ENCODE results near the gene PRKAR2A.

The PRKAR2A gene

DNA sequence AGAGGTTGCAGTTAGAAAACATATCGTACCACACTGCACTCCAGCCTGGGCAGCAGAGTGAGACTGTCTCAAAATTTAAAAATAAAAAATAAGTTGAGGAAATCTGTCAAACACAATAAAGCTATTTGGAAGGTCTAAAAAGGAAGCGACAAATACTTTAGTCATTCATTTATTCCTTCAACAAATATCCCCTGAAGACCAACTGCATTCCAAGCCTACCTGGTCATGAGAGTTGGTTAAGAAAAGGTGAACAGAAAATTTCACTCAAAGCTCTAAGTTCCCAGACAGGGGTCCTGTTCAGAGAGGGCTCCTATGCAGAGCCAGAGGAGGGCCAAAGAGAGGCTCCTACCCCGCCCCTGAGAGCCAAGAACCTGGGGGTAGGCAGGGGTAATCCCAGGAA is 15.4 kb upstream of the PRKAR2A start:
- H3K4me3 ChIP-seq (ENCODE audit: low read depth, low read length) = no peak overlapping the region
- no peak for DNase-seq (ENCODE audit: low read depth)
- TF ChIP-seq POLR2A (IDR thresholded peaks at IDR 0.05; ENCODE audit: extremely low read depth, insufficient read length) = no peak
- no peak for TF ChIP-seq MYC (IDR thresholded peaks at IDR 0.05; ENCODE audit: low read depth, low read length)
- TF ChIP-seq MAX (IDR thresholded peaks at IDR 0.05; ENCODE audit: low read depth, low read length) = no peak
- TF ChIP-seq CTCF (IDR thresholded peaks at IDR 0.05; ENCODE audit: low read depth, low read length) = no peak

DNA sequence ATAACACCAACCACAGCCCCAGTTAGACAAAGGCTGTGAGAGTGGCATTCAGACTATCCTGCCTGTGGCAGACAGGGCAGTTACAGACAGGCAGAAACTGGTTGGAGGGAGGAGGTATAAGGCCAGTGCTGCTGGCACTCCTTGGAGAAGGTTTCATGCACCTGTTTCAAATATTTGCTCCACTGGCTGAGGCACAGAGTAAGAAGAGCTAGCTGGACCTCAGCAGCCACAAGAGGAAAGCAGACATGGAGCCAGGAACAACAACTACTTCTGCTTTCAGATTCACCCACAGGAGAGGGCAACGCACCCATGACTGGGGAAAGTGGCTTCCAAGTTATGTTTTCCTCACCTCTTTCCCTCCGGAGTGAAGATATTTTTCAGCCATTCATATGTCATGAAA is 11.5 kb upstream of the PRKAR2A start:
- DNase-seq (ENCODE audit: low read depth) = no peak
- no peak overlapping the region for H3K4me3 ChIP-seq (ENCODE audit: low read depth, low read length)
- TF ChIP-seq POLR2A (IDR thresholded peaks at IDR 0.05; ENCODE audit: extremely low read depth, insufficient read length) = no peak
- TF ChIP-seq CTCF (IDR thresholded peaks at IDR 0.05; ENCODE audit: low read depth, low read length) = no peak
- TF ChIP-seq MYC (IDR thresholded peaks at IDR 0.05; ENCODE audit: low read depth, low read length) = no peak
- TF ChIP-seq MAX (IDR thresholded peaks at IDR 0.05; ENCODE audit: low read depth, low read length) = no peak

GRCh38 chr3:48858709-48859108 is 11.0 kb upstream of the PRKAR2A start:
- H3K4me3 ChIP-seq (ENCODE audit: low read depth, low read length) = no peak overlapping the region
- DNase-seq (ENCODE audit: low read depth) = no peak
- TF ChIP-seq CTCF (IDR thresholded peaks at IDR 0.05; ENCODE audit: low read depth, low read length) = no peak
- TF ChIP-seq POLR2A (IDR thresholded peaks at IDR 0.05; ENCODE audit: extremely low read depth, insufficient read length) = no peak
- TF ChIP-seq MYC (IDR thresholded peaks at IDR 0.05; ENCODE audit: low read depth, low read length) = no peak
- no peak for TF ChIP-seq MAX (IDR thresholded peaks at IDR 0.05; ENCODE audit: low read depth, low read length)

DNA sequence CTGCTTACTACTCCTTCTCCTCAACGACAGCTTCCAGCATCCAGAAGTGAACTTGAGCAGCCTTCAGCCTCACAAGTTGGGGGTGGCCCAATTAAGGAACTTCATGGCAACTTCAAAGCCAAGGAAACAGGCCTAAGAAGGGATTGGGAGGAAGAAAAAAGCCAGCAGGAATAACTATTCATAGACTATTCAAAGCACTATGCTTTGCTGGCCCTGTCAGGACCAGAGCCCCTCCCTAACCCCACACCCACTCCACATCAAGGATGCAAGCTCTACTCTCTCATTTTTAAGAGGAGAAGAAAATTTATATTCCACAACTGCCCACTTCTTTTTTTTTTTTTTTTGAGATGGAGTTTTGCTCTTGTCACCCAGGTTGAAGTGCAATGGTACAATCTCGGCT is 10.0 kb upstream of the PRKAR2A start:
- no peak for TF ChIP-seq MAX (IDR thresholded peaks at IDR 0.05; ENCODE audit: low read depth, low read length)
- TF ChIP-seq MYC (IDR thresholded peaks at IDR 0.05; ENCODE audit: low read depth, low read length) = no peak
- no peak for TF ChIP-seq CTCF (IDR thresholded peaks at IDR 0.05; ENCODE audit: low read depth, low read length)
- no peak for TF ChIP-seq POLR2A (IDR thresholded peaks at IDR 0.05; ENCODE audit: extremely low read depth, insufficient read length)
- no peak for DNase-seq (ENCODE audit: low read depth)
- no peak overlapping the region for H3K4me3 ChIP-seq (ENCODE audit: low read depth, low read length)

- no peak for TF ChIP-seq MAX (IDR thresholded peaks at IDR 0.05; ENCODE audit: low read depth, low read length)
- no peak for TF ChIP-seq MYC (IDR thresholded peaks at IDR 0.05; ENCODE audit: low read depth, low read length)
- no peak for TF ChIP-seq POLR2A (IDR thresholded peaks at IDR 0.05; ENCODE audit: extremely low read depth, insufficient read length)
- no peak for TF ChIP-seq CTCF (IDR thresholded peaks at IDR 0.05; ENCODE audit: low read depth, low read length)
- no peak for DNase-seq (ENCODE audit: low read depth)
- no peak overlapping the region for H3K4me3 ChIP-seq (ENCODE audit: low read depth, low read length)
Observed at GRCh38 chr3:48856469-48856868, 8.8 kb upstream of the PRKAR2A start.
